Measurements from ENCODE around the gene GNAI2. TPM values are rescaled to one million over a fixed set of nuclear protein-coding genes. Genes with fewer than 3 reads are reported as not detected.
A peak's percentile ranks its signal among the peaks of the same experiment; 100 is the strongest.
"Not testable (repeated sequence)": the region's sequence is repeated elsewhere in the genome, so short reads cannot be mapped to it uniquely, and the experiment has no call there.

Gene GNAI2
- total RNA-seq, 1 donor from 2014 or later, result 140 TPM

DNA sequence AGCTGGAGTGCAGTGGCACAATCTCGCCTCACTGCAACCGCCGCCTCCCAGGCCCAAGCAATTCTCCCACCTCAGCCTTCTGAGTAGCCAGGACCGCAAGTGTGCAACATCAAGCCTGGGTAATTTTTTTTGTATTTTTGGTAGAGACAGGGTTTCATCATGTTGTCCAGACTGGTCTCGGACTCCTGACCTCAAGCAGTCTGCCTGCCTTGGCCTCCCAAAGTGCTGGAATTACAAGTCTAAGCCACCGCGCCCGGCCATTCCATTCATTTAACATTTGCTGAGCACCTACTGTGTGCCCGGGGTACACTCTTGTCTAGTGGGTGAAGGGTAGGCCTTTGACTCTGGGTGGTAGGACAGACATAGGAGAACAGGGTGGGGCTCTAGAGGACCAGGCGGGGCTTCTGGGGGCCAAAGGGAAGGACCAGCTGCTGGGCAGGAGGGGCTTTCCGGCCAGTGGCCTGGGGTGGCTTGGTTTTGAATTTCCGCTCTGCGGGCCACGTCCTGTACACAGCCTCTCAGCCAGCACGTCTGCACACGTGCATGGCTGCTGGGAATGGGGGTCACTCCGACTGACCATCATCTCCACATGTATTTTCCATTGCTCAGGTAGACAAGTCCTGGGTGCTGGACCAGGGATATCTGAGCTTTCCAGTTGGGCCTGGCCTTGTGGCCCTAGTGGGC is 28.5 kb upstream of the GNAI2 start:
- no peak overlapping the region for H3K27ac Mint-ChIP-seq
- TF ChIP-seq CTCF (conservative IDR thresholded peaks at IDR 0.05), result no peak
- DNase-seq (ENCODE audit: extremely low spot score, unreplicated experiment), result no peak
- H3K4me3 Mint-ChIP-seq, result no peak overlapping the region
- H3K9me3 Mint-ChIP-seq, result no peaks in the 10 kb centered on the region
- no peaks in the 10 kb centered on the region for H3K36me3 Mint-ChIP-seq
- H3K4me1 Mint-ChIP-seq (ENCODE audit: unreplicated experiment), result peaks cover 20% of the 10 kb centered on the region
- peaks cover 29% of the 10 kb centered on the region for H3K27me3 Mint-ChIP-seq

- DNase-seq (ENCODE audit: extremely low spot score, unreplicated experiment), result no peak
- H3K4me3 Mint-ChIP-seq, result peak overlapping the region; percentile 58
- no peaks in the 10 kb centered on the region for H3K36me3 Mint-ChIP-seq
- H3K27ac Mint-ChIP-seq, result peak overlapping the region; percentile 12
- peaks cover 20% of the 10 kb centered on the region for H3K27me3 Mint-ChIP-seq
- no peak for TF ChIP-seq CTCF (conservative IDR thresholded peaks at IDR 0.05)
- H3K4me1 Mint-ChIP-seq (ENCODE audit: unreplicated experiment), result peaks cover 13% of the 10 kb centered on the region
- H3K9me3 Mint-ChIP-seq, result no peaks in the 10 kb centered on the region
These were observed 27.2 kb upstream of the GNAI2 start for GRCh38 chr3:50208677-50209344.

- H3K27me3 Mint-ChIP-seq, result peaks cover 15% of the 10 kb centered on the region
- no peak for TF ChIP-seq CTCF (conservative IDR thresholded peaks at IDR 0.05)
- H3K9me3 Mint-ChIP-seq, result no peaks in the 10 kb centered on the region
- H3K4me3 Mint-ChIP-seq, result no peak overlapping the region
- H3K27ac Mint-ChIP-seq, result no peak overlapping the region
- no peaks in the 10 kb centered on the region for H3K36me3 Mint-ChIP-seq
- peaks cover 13% of the 10 kb centered on the region for H3K4me1 Mint-ChIP-seq (ENCODE audit: unreplicated experiment)
- DNase-seq (ENCODE audit: extremely low spot score, unreplicated experiment), result no peak
These were observed 25.9 kb upstream of the GNAI2 start for GRCh38 chr3:50210176-50210509.

GRCh38 chr3:50210510-50211367 is 25.3 kb upstream of the GNAI2 start:
- no peaks in the 10 kb centered on the region for H3K9me3 Mint-ChIP-seq
- no peak overlapping the region for H3K4me3 Mint-ChIP-seq
- TF ChIP-seq CTCF (conservative IDR thresholded peaks at IDR 0.05), result no peak
- peaks cover 13% of the 10 kb centered on the region for H3K4me1 Mint-ChIP-seq (ENCODE audit: unreplicated experiment)
- no peaks in the 10 kb centered on the region for H3K36me3 Mint-ChIP-seq
- H3K27me3 Mint-ChIP-seq, result peaks cover 15% of the 10 kb centered on the region
- no peak for DNase-seq (ENCODE audit: extremely low spot score, unreplicated experiment)
- no peak overlapping the region for H3K27ac Mint-ChIP-seq

GRCh38 chr3:50211368-50211717 is 24.7 kb upstream of the GNAI2 start:
- not testable (repeated sequence) for H3K36me3 Mint-ChIP-seq; H3K4me3 Mint-ChIP-seq; H3K9me3 Mint-ChIP-seq; H3K27ac Mint-ChIP-seq; DNase-seq (ENCODE audit: extremely low spot score, unreplicated experiment)
- Mint-ChIP-seq H3K27me3 (peaks cover 12% of the 10 kb centered on the region), H3K4me1 (ENCODE audit: unreplicated experiment) (peaks cover 13% of the 10 kb centered on the region)

DNA sequence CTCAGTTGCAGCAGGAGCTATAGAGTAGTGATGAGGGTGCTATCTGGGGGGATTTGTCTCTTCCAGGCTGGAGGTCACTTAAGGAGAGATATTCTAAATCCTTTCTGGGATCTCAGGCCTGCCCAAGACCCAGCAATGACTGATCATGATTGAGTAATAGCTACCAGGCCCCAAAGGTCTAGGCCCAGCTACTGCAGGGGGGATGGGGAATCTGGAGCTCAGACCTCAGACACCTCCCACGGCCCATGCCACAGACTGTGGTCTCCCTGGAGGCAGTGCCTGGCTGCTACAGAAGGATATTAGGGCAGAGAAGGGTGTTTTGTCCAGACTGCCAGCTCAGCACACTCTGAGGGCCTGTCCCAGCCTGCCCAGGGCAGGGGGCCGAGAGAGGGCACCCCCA is 24.1 kb upstream of the GNAI2 start:
- no peak for DNase-seq (ENCODE audit: extremely low spot score, unreplicated experiment)
- Mint-ChIP-seq H3K36me3 (no peaks in the 10 kb centered on the region), H3K9me3 (no peaks in the 10 kb centered on the region), H3K4me3 (no peak overlapping the region), H3K27ac (no peak overlapping the region), H3K27me3 (peaks cover 6% of the 10 kb centered on the region), H3K4me1 (ENCODE audit: unreplicated experiment) (peaks cover 13% of the 10 kb centered on the region)
- no peak for TF ChIP-seq CTCF (conservative IDR thresholded peaks at IDR 0.05)
